ENCODE data around the gene MRPS24.

The MRPS24 gene

GRCh38 chr7:43869006-43869866, at the start of gene MRPS24:
Gene MRPS24 (minus strand): TSS chr7:43869517. CDS start chr7:43869495, 22 bp downstream.
- TF ChIP-seq, protein P1, sequence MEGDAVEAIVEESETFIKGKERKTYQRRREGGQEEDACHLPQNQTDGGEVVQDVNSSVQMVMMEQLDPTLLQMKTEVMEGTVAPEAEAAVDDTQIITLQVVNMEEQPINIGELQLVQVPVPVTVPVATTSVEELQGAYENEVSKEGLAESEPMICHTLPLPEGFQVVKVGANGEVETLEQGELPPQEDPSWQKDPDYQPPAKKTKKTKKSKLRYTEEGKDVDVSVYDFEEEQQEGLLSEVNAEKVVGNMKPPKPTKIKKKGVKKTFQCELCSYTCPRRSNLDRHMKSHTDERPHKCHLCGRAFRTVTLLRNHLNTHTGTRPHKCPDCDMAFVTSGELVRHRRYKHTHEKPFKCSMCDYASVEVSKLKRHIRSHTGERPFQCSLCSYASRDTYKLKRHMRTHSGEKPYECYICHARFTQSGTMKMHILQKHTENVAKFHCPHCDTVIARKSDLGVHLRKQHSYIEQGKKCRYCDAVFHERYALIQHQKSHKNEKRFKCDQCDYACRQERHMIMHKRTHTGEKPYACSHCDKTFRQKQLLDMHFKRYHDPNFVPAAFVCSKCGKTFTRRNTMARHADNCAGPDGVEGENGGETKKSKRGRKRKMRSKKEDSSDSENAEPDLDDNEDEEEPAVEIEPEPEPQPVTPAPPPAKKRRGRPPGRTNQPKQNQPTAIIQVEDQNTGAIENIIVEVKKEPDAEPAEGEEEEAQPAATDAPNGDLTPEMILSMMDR (IDR thresholded peaks at IDR 0.05; ENCODE audit: insufficient read depth, low read depth, low read length, missing control alignments): no peak
- peak; percentile 96 for DNase-seq (ENCODE audit: low read depth)
- H3K4me3 ChIP-seq (ENCODE audit: low read length): peak within 1 kb of the TSS; percentile 71

DNA sequence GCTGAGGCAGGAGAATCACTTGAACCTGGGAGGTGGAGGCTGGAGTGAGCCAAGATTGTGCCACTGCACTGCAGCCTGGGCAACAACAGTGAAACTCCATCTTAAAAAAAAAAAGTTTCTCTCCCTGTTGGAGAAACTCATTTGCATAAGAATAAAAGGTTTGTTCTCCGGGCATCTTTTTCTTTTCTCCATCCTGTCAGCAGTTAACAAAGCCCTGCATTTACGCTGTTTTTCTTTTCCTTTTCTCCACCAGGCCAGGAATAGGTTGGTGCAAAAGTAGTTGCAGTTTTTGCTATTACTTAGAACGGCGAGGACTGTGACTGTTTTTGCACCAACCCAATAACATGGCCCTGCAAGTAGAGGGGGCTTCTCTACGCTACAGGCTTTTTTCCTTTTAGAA, 46.6 kb upstream of the MRPS24 start:
- TF ChIP-seq, protein P1 (IDR thresholded peaks at IDR 0.05; ENCODE audit: insufficient read depth, low read depth, low read length, missing control alignments): no peak
- no peak overlapping the region for H3K4me3 ChIP-seq (ENCODE audit: low read length)
- DNase-seq (ENCODE audit: low read depth): no peak

- no peak for DNase-seq (ENCODE audit: low read depth)
- TF ChIP-seq, protein P1 (IDR thresholded peaks at IDR 0.05; ENCODE audit: insufficient read depth, low read depth, low read length, missing control alignments): no peak
- no peak overlapping the region for H3K4me3 ChIP-seq (ENCODE audit: low read length)
These were observed 45.5 kb upstream of the MRPS24 start for GRCh38 chr7:43914795-43915194.

DNA sequence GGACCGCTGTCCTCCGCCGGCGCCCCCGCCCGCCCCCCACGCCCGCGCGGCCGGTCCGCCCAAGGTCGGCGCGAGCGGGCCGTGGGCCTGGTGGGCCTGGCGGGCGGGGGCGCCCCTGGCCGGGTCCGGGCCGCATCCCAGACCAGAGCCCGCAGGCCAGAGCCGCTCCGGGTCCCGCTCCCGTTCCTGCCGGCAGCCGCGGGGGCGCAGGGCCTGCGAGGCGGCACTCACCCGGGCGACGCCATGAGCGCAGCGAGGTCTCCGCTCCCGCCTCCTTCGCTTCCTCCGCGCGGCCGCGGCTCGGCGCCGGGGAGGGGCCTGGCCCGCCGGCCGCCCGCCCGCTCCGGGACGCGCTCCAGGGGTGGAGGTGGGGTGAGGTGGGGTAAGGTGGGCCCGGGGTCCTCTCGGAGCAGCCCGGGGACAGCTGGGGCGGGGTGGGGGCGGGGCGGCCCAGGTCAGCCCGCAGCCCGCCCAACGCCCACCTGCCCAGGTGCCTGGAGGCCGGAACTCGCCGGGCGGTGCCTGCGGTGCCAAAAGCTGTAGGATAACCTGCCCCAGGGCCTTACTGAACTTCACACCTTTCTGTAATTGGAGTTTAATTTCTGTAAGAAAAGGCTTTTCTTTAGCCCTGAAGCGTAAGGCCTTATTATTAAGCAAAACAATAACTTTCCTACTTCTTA, 37.2 kb upstream of the MRPS24 start, which contains the start of gene URGCP:
TSS of gene URGCP (minus strand) at position 266 of the 680 bp plus-strand sequence. CDS start at position 245, 21 bp downstream.
- peak; percentile 46 for DNase-seq (ENCODE audit: low read depth)
- H3K4me3 ChIP-seq (ENCODE audit: low read length): peak within 1 kb of the TSS; percentile 75
- TF ChIP-seq, protein P1 (IDR thresholded peaks at IDR 0.05; ENCODE audit: insufficient read depth, low read depth, low read length, missing control alignments): no peak

DNA sequence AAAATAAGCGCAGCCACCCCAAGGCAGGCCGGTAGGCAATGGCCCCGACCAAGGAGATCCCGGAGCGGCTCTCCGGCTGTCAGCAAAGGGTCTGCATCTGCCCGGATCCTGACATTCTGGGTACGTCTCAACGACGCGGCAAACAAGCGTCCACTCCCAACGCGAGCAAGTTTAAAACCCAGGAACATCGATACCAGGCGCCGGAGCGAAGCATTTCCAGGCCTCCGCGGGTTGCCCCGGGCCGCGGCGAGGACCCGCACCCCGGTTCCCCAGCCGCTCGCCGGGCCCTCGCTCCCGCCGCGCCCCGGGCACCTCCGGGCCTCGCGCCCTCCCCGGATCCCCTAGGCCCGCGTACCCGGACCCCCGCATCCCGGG, 36.6 kb upstream of the MRPS24 start:
- DNase-seq (ENCODE audit: low read depth): peak; percentile 41
- H3K4me3 ChIP-seq (ENCODE audit: low read length): peak overlapping the region; percentile 75
- TF ChIP-seq, protein P1 (IDR thresholded peaks at IDR 0.05; ENCODE audit: insufficient read depth, low read depth, low read length, missing control alignments): no peak

GRCh38 chr7:43905209-43905946, 36.1 kb upstream of the MRPS24 start:
- TF ChIP-seq, protein P1 (IDR thresholded peaks at IDR 0.05; ENCODE audit: insufficient read depth, low read depth, low read length, missing control alignments): no peak
- peak; percentile 60 for DNase-seq (ENCODE audit: low read depth)
- peak overlapping the region; percentile 75 for H3K4me3 ChIP-seq (ENCODE audit: low read length)
